Kidney epithelial cell (primary cell): Measurements from ENCODE around the gene KIF20B. TPM values are rescaled to one million over a fixed set of nuclear protein-coding genes. Genes with fewer than 3 reads are reported as not detected.

Experiments used
- DNase-seq: peaks from one replicate; pipeline ENCODE4 v3.0.0-alpha.2; 2010; ENCODE audit warnings: low read depth
- H3K27me3 ChIP-seq: 2 replicates; pipeline ENCODE4 v1.6.0; 2011; ENCODE audit warnings: low read length; ENCODE audit not compliant: control insufficient read depth, insufficient read depth
- H3K36me3 ChIP-seq: 2 replicates; pipeline ENCODE4 v1.5.1; 2011; ENCODE audit warnings: low read length; ENCODE audit not compliant: control insufficient read depth, insufficient read depth
- H3K4me3 ChIP-seq: 2 replicates; pipeline ENCODE4 v1.5.1; 2011; ENCODE audit warnings: low read depth, mild to moderate bottlenecking, control low read depth, low read length
- total RNA-seq: library from RNA; depleted of rRNA; stranded (reverse); fragments of >200 nt; gene quantifications from 2 replicates; pipeline ENCODE4 v1.2.3, GENCODE V29; 2015
- TF ChIP-seq, protein P1 (sequence below): IDR thresholded peaks from 2 replicates; pipeline ENCODE4 v1.5.1; 2011; ENCODE audit warnings: mild to moderate bottlenecking, moderate library complexity, low read length, control low read depth, inconsistent platforms; ENCODE audit not compliant: insufficient read depth, poor library complexity, severe bottlenecking

KIF20B gene
- total RNA-seq, 1 donor from 2014 or later = 4.4 TPM

GRCh38 chr10:89789188-89789877 lies 87.9 kb downstream of the KIF20B start:
- Histone ChIP-seq H3K36me3 (no peaks in the 10 kb centered on the region), H3K27me3 (no peaks in the 10 kb centered on the region), H3K4me3 (no peak overlapping the region)
- TF ChIP-seq, protein P1, sequence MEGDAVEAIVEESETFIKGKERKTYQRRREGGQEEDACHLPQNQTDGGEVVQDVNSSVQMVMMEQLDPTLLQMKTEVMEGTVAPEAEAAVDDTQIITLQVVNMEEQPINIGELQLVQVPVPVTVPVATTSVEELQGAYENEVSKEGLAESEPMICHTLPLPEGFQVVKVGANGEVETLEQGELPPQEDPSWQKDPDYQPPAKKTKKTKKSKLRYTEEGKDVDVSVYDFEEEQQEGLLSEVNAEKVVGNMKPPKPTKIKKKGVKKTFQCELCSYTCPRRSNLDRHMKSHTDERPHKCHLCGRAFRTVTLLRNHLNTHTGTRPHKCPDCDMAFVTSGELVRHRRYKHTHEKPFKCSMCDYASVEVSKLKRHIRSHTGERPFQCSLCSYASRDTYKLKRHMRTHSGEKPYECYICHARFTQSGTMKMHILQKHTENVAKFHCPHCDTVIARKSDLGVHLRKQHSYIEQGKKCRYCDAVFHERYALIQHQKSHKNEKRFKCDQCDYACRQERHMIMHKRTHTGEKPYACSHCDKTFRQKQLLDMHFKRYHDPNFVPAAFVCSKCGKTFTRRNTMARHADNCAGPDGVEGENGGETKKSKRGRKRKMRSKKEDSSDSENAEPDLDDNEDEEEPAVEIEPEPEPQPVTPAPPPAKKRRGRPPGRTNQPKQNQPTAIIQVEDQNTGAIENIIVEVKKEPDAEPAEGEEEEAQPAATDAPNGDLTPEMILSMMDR = no peak
- DNase-seq = no peak

DNA sequence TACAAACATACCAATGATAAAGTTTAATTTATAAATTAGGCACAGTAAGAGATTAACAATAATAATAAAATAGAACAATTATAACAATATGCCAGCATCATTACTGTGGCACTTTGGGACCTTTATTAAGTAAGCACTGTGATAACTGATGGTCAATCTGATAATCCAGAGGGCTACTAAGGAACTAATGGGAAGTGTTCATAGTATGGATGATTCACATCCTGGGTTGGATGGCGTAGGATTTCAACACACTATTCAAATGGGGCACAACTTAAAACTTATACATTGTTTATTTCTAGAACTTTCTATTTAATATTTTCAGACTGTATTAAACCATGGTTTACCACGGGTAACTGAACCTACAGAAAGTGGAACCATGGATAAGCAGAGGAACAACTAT lies 90.8 kb downstream of the KIF20B start:
- TF ChIP-seq, protein P1 = no peak
- H3K36me3 ChIP-seq = no peaks in the 10 kb centered on the region
- no peak overlapping the region for H3K4me3 ChIP-seq
- no peak for DNase-seq
- H3K27me3 ChIP-seq = no peaks in the 10 kb centered on the region

GRCh38 chr10:89793649-89794254 lies 92.4 kb downstream of the KIF20B start:
- H3K36me3 ChIP-seq = no peaks in the 10 kb centered on the region
- H3K27me3 ChIP-seq = no peaks in the 10 kb centered on the region
- peak; percentile 21 for DNase-seq
- TF ChIP-seq, protein P1 = peak; percentile 81
- H3K4me3 ChIP-seq = no peak overlapping the region

DNA sequence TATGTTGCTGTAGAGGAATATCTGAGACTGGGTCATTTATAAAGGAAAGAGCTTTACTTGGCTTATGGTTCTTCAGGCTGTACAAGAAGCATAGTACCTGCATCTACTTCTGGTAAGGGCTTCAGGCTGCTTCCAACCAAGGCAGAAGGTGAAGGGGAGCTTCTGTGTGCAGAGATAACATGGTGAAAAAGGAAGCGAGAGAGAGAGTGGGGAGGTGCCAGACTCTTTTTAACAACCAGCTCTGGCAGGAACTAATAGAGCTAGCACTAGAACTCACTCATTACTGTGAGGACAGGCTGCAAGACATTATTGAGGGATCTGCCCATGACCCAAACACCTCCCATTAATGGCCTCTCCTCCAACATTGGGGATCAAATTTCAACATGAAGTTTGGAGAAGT lies 94.5 kb downstream of the KIF20B start:
- TF ChIP-seq, protein P1 = no peak
- DNase-seq = no peak
- H3K36me3 ChIP-seq = no peaks in the 10 kb centered on the region
- H3K4me3 ChIP-seq = no peak overlapping the region
- H3K27me3 ChIP-seq = no peaks in the 10 kb centered on the region

GRCh38 chr10:89798092-89798491 lies 96.7 kb downstream of the KIF20B start:
- Histone ChIP-seq H3K4me3 (no peak overlapping the region), H3K36me3 (no peaks in the 10 kb centered on the region), H3K27me3 (no peaks in the 10 kb centered on the region)
- no peak for DNase-seq
- TF ChIP-seq, protein P1 = no peak
